PC-9 (cell line): ENCODE results near the gene S100B. TPM values are rescaled to one million over a fixed set of nuclear protein-coding genes. Genes with fewer than 3 reads are reported as not detected.

ENCODE experiments used
- BruUV-seq: library from RNA; stranded (reverse); fragments of 400-500 nt; replicated peaks from 2 replicates; lab custom pipeline; 2021; lab: Mats Ljungman, UMichigan
- CTCF ChIA-PET: fragments of 300-600 bp; sonication (Branson Sonifier 250); formaldehyde crosslinking; loops from one replicate; lab custom pipeline; 2022; ENCODE audit warnings: antibody characterized with exemption; lab: Charles Lee
- POLR2A ChIA-PET: fragments of 300-600 bp; sonication (Branson Sonifier 250); formaldehyde crosslinking; loops from one replicate; lab custom pipeline; 2022; ENCODE audit warnings: antibody characterized with exemption; ENCODE audit not compliant: unreplicated experiment; lab: Charles Lee
- DNase-seq, 2 experiments: peaks; one replicate each; pipeline versions ENCODE4 v3.0.0 to v3.0.0-alpha.2; 2015 to 2022; ENCODE audit warnings: mixed read lengths in 1 of 2
- H2AFZ ChIP-seq: fragments of 200-600 bp; sonication (generic); 2 replicates; pipeline ENCODE4 v1.8.1; 2017; ENCODE audit warnings: antibody characterized with exemption
- H3F3A ChIP-seq: fragments of 200-600 bp; sonication (generic); 2 replicates; pipeline ENCODE4 v1.8.1; 2017; ENCODE audit warnings: antibody characterized with exemption, mild to moderate bottlenecking, low read depth; ENCODE audit not compliant: insufficient read depth
- H3K27ac ChIP-seq: fragments of 200-600 bp; sonication (generic); 2 replicates; pipeline ENCODE4 v1.6.1; 2016; ENCODE audit warnings: mixed run types
- H3K27me3 ChIP-seq: fragments of 200-600 bp; sonication (generic); 2 replicates; pipeline ENCODE4 v1.6.1; 2016; ENCODE audit warnings: low read depth, mixed run types; ENCODE audit not compliant: insufficient read depth
- H3K36me3 ChIP-seq: fragments of 200-600 bp; sonication (generic); 2 replicates; pipeline ENCODE4 v1.6.1; 2016; ENCODE audit warnings: low read depth, mixed run types
- H3K4me1 ChIP-seq: fragments of 200-600 bp; sonication (generic); replicated peaks from 2 replicates; pipeline ENCODE4 v1.6.1; 2016; ENCODE audit warnings: mixed run types; ENCODE audit not compliant: insufficient read depth
- H3K4me2 ChIP-seq: fragments of 200-600 bp; sonication (generic); 2 replicates; pipeline ENCODE4 v1.6.1; 2017; ENCODE audit warnings: mixed run types
- H3K4me3 ChIP-seq: fragments of 200-600 bp; sonication (generic); 2 replicates; pipeline ENCODE4 v1.6.1; 2016; ENCODE audit warnings: mixed run types
- H3K79me2 ChIP-seq: fragments of 200-600 bp; sonication (generic); 2 replicates; pipeline ENCODE4 v1.6.1; 2017; ENCODE audit warnings: low read depth, mixed run types
- H3K9me2 ChIP-seq: fragments of 200-600 bp; sonication (generic); 2 replicates; pipeline ENCODE4 v1.8.1; 2017; ENCODE audit warnings: mild to moderate bottlenecking; ENCODE audit not compliant: insufficient read depth
- H3K9me3 ChIP-seq: fragments of 200-600 bp; sonication (generic); 2 replicates; pipeline ENCODE4 v1.8.1; 2016; ENCODE audit warnings: low read depth; ENCODE audit not compliant: insufficient read depth
- H4K20me1 ChIP-seq: fragments of 200-600 bp; sonication (generic); 2 replicates; pipeline ENCODE4 v1.8.1; 2017; ENCODE audit not compliant: insufficient read depth
- EZH2 ChIP-seq: fragments of 200-600 bp; sonication (generic); IDR thresholded peaks from 2 replicates; pipeline ENCODE4 v1.8.0; 2017; ENCODE audit warnings: antibody characterized with exemption, low read depth
- intact Hi-C: fragments of 100-400 bp; cut with micrococcal nuclease; formaldehyde crosslinking; loops from one replicate; pipeline ENCODE4 v1.10.0; 2022; ENCODE audit not compliant: unreplicated experiment
- total RNA-seq: library from RNA; stranded (reverse); gene quantifications from 2 replicates; pipeline ENCODE4 v1.2.3, GENCODE V29; 2021
- TF ChIP-seq, protein P1 (sequence below): fragments of 200-600 bp; sonication (generic); conservative IDR thresholded peaks from 2 replicates; pipeline ENCODE4 v1.6.1; 2017; ENCODE audit warnings: mixed run types, antibody characterized with exemption, mild to moderate bottlenecking, moderate library complexity

S100B gene
- total RNA-seq, 1 experiment from 2014 or later = not detected

DNA sequence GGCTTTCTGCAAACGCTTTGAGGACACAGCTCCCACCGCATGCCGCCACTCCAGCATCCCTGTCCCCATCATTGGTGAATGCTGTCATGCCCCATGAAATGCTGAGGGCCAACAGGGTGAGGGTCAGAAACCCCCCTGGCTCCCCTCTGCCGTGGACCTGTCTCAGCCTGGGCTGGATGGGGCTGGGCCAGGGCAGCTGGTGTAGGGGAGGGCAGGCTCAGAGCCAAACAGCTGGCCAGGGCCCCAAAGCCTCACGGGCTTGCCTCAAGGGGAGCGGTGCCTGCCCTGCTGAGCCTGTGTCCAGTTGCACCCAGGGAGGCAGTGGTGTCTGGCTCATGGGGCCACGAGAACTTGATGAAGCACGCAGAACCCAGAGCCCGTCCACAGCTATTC, 49.7 kb downstream of the S100B start:
- intact Hi-C loops = no loop called here
- Histone ChIP-seq H3K79me2 (no peaks in the 10 kb centered on the region), H3K4me3 (no peak overlapping the region), H3K27me3 (no peaks in the 10 kb centered on the region), H3F3A (no peaks in the 10 kb centered on the region), H2AFZ (no peak overlapping the region), H3K4me2 (no peak overlapping the region), H3K9me3 (no peaks in the 10 kb centered on the region), H3K27ac (no peak overlapping the region), H3K9me2 (no peaks in the 10 kb centered on the region), H3K36me3 (no peaks in the 10 kb centered on the region), H3K4me1 (no peaks in the 10 kb centered on the region), H4K20me1 (no peaks in the 10 kb centered on the region)
- TF ChIP-seq EZH2 = no peak
- TF ChIP-seq, protein P1, sequence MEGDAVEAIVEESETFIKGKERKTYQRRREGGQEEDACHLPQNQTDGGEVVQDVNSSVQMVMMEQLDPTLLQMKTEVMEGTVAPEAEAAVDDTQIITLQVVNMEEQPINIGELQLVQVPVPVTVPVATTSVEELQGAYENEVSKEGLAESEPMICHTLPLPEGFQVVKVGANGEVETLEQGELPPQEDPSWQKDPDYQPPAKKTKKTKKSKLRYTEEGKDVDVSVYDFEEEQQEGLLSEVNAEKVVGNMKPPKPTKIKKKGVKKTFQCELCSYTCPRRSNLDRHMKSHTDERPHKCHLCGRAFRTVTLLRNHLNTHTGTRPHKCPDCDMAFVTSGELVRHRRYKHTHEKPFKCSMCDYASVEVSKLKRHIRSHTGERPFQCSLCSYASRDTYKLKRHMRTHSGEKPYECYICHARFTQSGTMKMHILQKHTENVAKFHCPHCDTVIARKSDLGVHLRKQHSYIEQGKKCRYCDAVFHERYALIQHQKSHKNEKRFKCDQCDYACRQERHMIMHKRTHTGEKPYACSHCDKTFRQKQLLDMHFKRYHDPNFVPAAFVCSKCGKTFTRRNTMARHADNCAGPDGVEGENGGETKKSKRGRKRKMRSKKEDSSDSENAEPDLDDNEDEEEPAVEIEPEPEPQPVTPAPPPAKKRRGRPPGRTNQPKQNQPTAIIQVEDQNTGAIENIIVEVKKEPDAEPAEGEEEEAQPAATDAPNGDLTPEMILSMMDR = no peak
- no TSS peak for BruUV-seq
- CTCF ChIA-PET = no interaction called here
- DNase-seq = no peak
- POLR2A ChIA-PET = no interaction called here

DNA sequence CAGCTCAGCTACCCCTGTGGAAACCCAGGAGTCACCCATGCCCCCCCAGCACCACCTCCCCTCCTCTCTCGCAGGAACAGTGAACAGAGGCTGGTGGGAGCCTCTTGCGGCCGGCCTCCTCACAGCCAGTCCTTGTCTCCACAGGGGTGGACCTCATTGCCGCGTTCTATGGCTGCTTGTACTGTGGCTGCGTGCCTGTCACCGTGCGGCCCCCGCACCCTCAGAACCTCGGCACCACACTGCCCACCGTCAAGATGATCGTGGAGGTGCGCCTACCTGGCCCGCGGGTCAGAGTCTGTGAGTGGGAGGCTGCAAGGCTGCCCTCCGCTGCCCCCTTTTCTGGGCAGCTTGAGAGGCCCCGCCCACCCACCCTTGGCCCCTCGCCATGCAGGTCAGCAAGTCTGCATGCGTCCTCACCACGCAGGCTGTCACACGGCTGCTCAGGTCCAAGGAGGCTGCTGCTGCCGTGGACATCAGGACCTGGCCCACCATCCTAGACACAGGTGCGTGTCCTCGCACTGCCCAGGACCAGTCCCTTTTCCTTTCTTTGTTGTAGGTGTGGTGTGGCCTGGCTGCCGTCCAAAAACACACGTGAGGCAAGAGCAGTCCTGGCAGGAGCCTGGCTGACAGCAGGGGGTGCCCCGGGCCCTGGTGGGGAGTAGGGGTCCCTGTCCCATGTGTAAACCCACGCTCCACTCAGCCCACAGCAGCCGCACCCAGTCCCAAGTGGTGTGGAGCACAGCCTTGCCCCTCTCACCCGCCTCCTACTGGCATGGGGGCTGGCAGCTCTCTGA, 50.3 kb downstream of the S100B start:
- Histone ChIP-seq H2AFZ (no peak overlapping the region), H3K27ac (no peak overlapping the region), H3K9me3 (no peaks in the 10 kb centered on the region), H3K9me2 (no peaks in the 10 kb centered on the region), H3F3A (no peaks in the 10 kb centered on the region), H3K36me3 (no peaks in the 10 kb centered on the region), H4K20me1 (no peaks in the 10 kb centered on the region), H3K4me3 (no peak overlapping the region), H3K79me2 (no peaks in the 10 kb centered on the region), H3K27me3 (no peaks in the 10 kb centered on the region), H3K4me2 (no peak overlapping the region), H3K4me1 (no peaks in the 10 kb centered on the region)
- no TSS peak for BruUV-seq
- ChIA-PET POLR2A (no interaction called here), CTCF (no interaction called here)
- intact Hi-C loops = no loop called here
- TF ChIP-seq, protein P1 = no peak
- DNase-seq = no peak

DNA sequence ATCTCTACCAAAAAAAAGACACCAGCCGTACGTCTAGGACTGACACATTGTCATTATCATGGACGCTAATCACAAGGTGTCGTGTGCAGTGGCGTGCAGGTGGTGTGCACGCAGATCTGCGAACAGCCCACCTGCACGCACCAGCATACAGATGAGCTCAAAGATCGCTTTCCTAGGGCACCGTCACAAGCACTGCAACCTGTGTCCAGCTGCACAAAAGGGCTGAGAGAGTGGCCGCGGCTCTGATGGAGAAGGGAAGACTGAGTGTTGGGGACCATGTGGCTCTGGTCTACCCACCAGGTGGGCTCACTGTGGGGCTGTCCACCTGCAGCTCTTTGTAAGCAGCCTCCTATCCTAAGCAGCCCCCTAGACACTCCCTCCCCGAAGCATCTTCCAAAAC, 50.9 kb downstream of the S100B start:
- no peaks in the 10 kb centered on the region for H4K20me1 ChIP-seq
- no peak overlapping the region for H3K4me3 ChIP-seq
- H3K4me1 ChIP-seq = no peaks in the 10 kb centered on the region
- no peaks in the 10 kb centered on the region for H3K36me3 ChIP-seq
- no peaks in the 10 kb centered on the region for H3K9me3 ChIP-seq
- TF ChIP-seq, protein P1 = no peak
- no peak for TF ChIP-seq EZH2
- H3K27me3 ChIP-seq = no peaks in the 10 kb centered on the region
- no peak overlapping the region for H3K27ac ChIP-seq
- DNase-seq = no peak
- H3F3A ChIP-seq = no peaks in the 10 kb centered on the region
- POLR2A ChIA-PET = no interaction called here
- H3K79me2 ChIP-seq = no peaks in the 10 kb centered on the region
- H3K9me2 ChIP-seq = no peaks in the 10 kb centered on the region
- CTCF ChIA-PET = no interaction called here
- BruUV-seq = no TSS peak
- H3K4me2 ChIP-seq = no peak overlapping the region
- intact Hi-C loops = no loop called here
- no peak overlapping the region for H2AFZ ChIP-seq
